PFSK-1 (cell line): ENCODE data around the gene ABCA1.

Experiments used
- POLR2AphosphoS5 ChIP-seq: IDR thresholded peaks from 2 replicates; pipeline ENCODE4 v1.6.1; 2012; ENCODE audit warnings: low read depth, mild to moderate bottlenecking, control low read depth, low read length, moderate library complexity
- TF ChIP-seq, protein P1 (sequence below), 2 experiments: IDR thresholded peaks; 2 replicates each; pipeline versions ENCODE4 v1.6.1 to v1.8.0; 2011 to 2012; ENCODE audit warnings: low read depth in 2 of 2, low read length in 2 of 2, control low read depth in 1 of 2, inconsistent platforms in 1 of 2, mild to moderate bottlenecking in 1 of 2, moderate library complexity in 1 of 2; ENCODE audit not compliant: insufficient read depth in 1 of 2

GRCh38 chr9:104951487-104951886 is 23.5 kb upstream of the ABCA1 start:
- no peak for TF ChIP-seq POLR2AphosphoS5
- TF ChIP-seq, protein P1, sequence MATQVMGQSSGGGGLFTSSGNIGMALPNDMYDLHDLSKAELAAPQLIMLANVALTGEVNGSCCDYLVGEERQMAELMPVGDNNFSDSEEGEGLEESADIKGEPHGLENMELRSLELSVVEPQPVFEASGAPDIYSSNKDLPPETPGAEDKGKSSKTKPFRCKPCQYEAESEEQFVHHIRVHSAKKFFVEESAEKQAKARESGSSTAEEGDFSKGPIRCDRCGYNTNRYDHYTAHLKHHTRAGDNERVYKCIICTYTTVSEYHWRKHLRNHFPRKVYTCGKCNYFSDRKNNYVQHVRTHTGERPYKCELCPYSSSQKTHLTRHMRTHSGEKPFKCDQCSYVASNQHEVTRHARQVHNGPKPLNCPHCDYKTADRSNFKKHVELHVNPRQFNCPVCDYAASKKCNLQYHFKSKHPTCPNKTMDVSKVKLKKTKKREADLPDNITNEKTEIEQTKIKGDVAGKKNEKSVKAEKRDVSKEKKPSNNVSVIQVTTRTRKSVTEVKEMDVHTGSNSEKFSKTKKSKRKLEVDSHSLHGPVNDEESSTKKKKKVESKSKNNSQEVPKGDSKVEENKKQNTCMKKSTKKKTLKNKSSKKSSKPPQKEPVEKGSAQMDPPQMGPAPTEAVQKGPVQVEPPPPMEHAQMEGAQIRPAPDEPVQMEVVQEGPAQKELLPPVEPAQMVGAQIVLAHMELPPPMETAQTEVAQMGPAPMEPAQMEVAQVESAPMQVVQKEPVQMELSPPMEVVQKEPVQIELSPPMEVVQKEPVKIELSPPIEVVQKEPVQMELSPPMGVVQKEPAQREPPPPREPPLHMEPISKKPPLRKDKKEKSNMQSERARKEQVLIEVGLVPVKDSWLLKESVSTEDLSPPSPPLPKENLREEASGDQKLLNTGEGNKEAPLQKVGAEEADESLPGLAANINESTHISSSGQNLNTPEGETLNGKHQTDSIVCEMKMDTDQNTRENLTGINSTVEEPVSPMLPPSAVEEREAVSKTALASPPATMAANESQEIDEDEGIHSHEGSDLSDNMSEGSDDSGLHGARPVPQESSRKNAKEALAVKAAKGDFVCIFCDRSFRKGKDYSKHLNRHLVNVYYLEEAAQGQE (IDR thresholded peaks at IDR 0.05; ENCODE audit: insufficient read depth in 1 of 2, low read depth in 2 of 2, low read length in 2 of 2), result no peak
